GM18951 (cell line): Measurements from ENCODE around the gene CLSTN2.

Experiments
- POLR2A ChIP-seq: IDR thresholded peaks from 4 replicates; pipeline ENCODE4 v1.6.1; 2011; ENCODE audit warnings: mild to moderate bottlenecking; ENCODE audit not compliant: insufficient read length, insufficient read depth; ENCODE audit errors: extremely low read depth
- in situ Hi-C: fragments of 300-500 bp; cut with MboI; formaldehyde crosslinking; loops from one replicate; pipeline ENCODE4 v1.12.0; 2022; ENCODE audit warnings: low sequenced_read_pairs, mixed read lengths, inconsistent platforms; ENCODE audit not compliant: unreplicated experiment

CLSTN2 gene

GRCh38 chr3:140574375-140574774, 639.4 kb downstream of the CLSTN2 start:
- in situ Hi-C loops: no loop called here
- TF ChIP-seq POLR2A: no peak

- no peak for TF ChIP-seq POLR2A
- in situ Hi-C loops: no loop called here
Observed at GRCh38 chr3:140576449-140576848, 641.5 kb downstream of the CLSTN2 start.

- in situ Hi-C loops: no loop called here
- TF ChIP-seq POLR2A: no peak
Observed at GRCh38 chr3:140577911-140578310, 642.9 kb downstream of the CLSTN2 start.

GRCh38 chr3:140579260-140579659, 644.3 kb downstream of the CLSTN2 start:
- TF ChIP-seq POLR2A: no peak
- in situ Hi-C loops: no loop called here

GRCh38 chr3:140580746-140581145, 645.8 kb downstream of the CLSTN2 start:
- in situ Hi-C loops: no loop called here
- TF ChIP-seq POLR2A: no peak

GRCh38 chr3:140584549-140584948, 649.6 kb downstream of the CLSTN2 start:
- in situ Hi-C loops: no loop called here
- no peak for TF ChIP-seq POLR2A

GRCh38 chr3:140585828-140586227, 650.8 kb downstream of the CLSTN2 start:
- TF ChIP-seq POLR2A: no peak
- in situ Hi-C loops: no loop called here

- TF ChIP-seq POLR2A: no peak
- in situ Hi-C loops: no loop called here
Observed at GRCh38 chr3:140586311-140586710, 651.3 kb downstream of the CLSTN2 start.

GRCh38 chr3:140588558-140588957, 653.6 kb downstream of the CLSTN2 start:
- in situ Hi-C loops: no loop called here
- no peak for TF ChIP-seq POLR2A

- TF ChIP-seq POLR2A: no peak
- in situ Hi-C loops: no loop called here
Observed at GRCh38 chr3:140593766-140594165, 658.8 kb downstream of the CLSTN2 start.

GRCh38 chr3:140595295-140595694, 660.3 kb downstream of the CLSTN2 start:
- TF ChIP-seq POLR2A: no peak
- in situ Hi-C loops: no loop called here

GRCh38 chr3:140597364-140597763, 662.4 kb downstream of the CLSTN2 start:
- in situ Hi-C loops: no loop called here

GRCh38 chr3:140597792-140598191, 662.8 kb downstream of the CLSTN2 start:
- no peak for TF ChIP-seq POLR2A
- in situ Hi-C loops: no loop called here

More at GRCh38 chr3:140597364-140597763, 662.4 kb downstream of the CLSTN2 start:
- no peak for TF ChIP-seq POLR2A

- in situ Hi-C loops: no loop called here
- no peak for TF ChIP-seq POLR2A
Observed at GRCh38 chr3:140599009-140599408, 664.0 kb downstream of the CLSTN2 start.

- in situ Hi-C loops: no loop called here
- no peak for TF ChIP-seq POLR2A
Observed at GRCh38 chr3:140599496-140599895, 664.5 kb downstream of the CLSTN2 start.
